SU-DHL-6 (cell line): ENCODE measurements around the gene ASB11.

Experiments
- EZH2phosphoT487 ChIP-seq: fragments of 200-600 bp; sonication (generic), shearing (Covaris generic); conservative IDR thresholded peaks from 2 replicates; pipeline ENCODE4 v1.6.1; 2018; ENCODE audit warnings: mild to moderate bottlenecking, antibody characterized with exemption, low read length, moderate library complexity, mixed read lengths
- TF ChIP-seq, protein P1 (sequence below): fragments of 200-600 bp; sonication (generic); IDR thresholded peaks from one replicate; pipeline ENCODE4 v1.5.1; 2017; ENCODE audit warnings: antibody characterized with exemption, mild to moderate bottlenecking, low read length, moderate library complexity; ENCODE audit not compliant: insufficient read depth, poor library complexity, severe bottlenecking

DNA sequence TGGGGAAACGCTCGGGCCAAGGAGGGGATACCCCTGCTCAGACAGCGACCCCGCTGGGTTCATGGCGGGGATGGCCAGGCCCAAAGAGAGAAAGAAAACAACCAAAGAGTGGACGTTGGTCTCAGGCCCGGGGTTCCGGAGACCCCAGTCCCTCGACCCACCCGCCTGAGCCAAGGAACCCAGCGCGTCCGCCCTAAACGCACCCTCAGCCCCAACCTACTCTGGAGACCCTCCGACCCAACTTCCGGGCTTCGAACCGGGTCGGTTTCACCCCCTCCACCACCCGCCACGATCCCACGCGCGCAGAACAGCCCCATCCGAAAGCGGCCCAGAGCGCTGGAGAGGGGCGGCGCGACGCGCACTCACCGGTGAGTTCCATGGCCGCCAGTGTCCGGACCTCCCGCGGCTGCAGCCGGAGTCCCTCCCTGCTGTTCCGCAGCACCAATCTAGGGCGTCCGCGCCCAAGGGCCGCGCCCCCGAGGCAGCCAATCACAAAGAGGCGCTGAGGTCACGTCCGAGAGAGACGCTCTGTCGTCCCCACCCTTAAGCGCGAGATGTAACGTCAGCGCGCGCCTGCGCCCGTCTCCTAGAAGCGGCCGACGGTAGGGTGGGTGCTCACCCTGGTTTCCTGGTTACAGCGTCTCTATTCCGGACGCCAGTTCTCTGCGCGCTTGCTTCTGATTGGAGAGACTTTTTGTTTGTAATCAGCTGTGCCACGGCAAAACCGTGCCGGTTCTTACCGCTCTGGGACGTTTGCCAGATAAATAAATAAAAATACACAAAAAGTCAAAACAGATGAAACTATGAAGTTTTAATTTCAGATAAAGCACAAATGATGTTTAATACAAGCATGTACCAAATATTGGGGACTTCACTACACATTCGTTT, 19.9 kb upstream of the ASB11 start, which contains the start of gene PIGA:
- TF ChIP-seq, protein P1, sequence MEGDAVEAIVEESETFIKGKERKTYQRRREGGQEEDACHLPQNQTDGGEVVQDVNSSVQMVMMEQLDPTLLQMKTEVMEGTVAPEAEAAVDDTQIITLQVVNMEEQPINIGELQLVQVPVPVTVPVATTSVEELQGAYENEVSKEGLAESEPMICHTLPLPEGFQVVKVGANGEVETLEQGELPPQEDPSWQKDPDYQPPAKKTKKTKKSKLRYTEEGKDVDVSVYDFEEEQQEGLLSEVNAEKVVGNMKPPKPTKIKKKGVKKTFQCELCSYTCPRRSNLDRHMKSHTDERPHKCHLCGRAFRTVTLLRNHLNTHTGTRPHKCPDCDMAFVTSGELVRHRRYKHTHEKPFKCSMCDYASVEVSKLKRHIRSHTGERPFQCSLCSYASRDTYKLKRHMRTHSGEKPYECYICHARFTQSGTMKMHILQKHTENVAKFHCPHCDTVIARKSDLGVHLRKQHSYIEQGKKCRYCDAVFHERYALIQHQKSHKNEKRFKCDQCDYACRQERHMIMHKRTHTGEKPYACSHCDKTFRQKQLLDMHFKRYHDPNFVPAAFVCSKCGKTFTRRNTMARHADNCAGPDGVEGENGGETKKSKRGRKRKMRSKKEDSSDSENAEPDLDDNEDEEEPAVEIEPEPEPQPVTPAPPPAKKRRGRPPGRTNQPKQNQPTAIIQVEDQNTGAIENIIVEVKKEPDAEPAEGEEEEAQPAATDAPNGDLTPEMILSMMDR, result no peak
- no peak for TF ChIP-seq EZH2phosphoT487
